Prostate gland (tissue), 2 donors: ENCODE results near the gene KLHL2.

Experiments used
- CTCF ChIP-seq, 4 experiments: fragments of 200-600 bp in 2 of 4; fragments of 450-650 bp in 2 of 4; sonication (generic) in 2 of 4; IDR thresholded peaks; 1 replicate in 3 of 4; 2 replicates in 1 of 4; pipeline ENCODE4 v1.5.1; 2016 to 2019; ENCODE audit warnings: antibody characterized with exemption in 4 of 4, mild to moderate bottlenecking in 2 of 4, moderate library complexity in 2 of 4
- POLR2A ChIP-seq: fragments of 450-650 bp; IDR thresholded peaks from one replicate; pipeline ENCODE4 v1.6.1; 2016; ENCODE audit warnings: antibody characterized with exemption, mild to moderate bottlenecking

- TF ChIP-seq CTCF (IDR thresholded peaks at IDR 0.05) (no peak), POLR2A (no peak)
These were observed 121.3 kb downstream of the KLHL2 start for GRCh38 chr4:165328708-165329107.
